Ascending aorta (tissue), 2 donors: Measurements from ENCODE around the gene SLC25A19. TPM values are rescaled to one million over a fixed set of nuclear protein-coding genes. Genes with fewer than 3 reads are reported as not detected.

Experiments
- DNase-seq, 2 donors: peaks; one replicate each; pipeline ENCODE4 v3.0.0-alpha.2; 2019; ENCODE audit warnings: low spot score in 2 of 2
- H3K27ac ChIP-seq, 2 donors: fragments of 200-600 bp; sonication (generic); one replicate each; pipeline ENCODE4 v1.5.1; 2016 to 2017; ENCODE audit warnings: mild to moderate bottlenecking in 1 of 2
- H3K27me3 ChIP-seq: fragments of 200-600 bp; sonication (generic); one replicate; pipeline ENCODE4 v1.5.1; 2017
- H3K36me3 ChIP-seq, 2 donors: fragments of 200-600 bp; sonication (generic); one replicate each; pipeline ENCODE4 v1.5.1; 2016
- H3K4me1 ChIP-seq, 2 donors: fragments of 200-600 bp; sonication (generic); one replicate each; pipeline ENCODE4 v1.5.1; 2016 to 2017; ENCODE audit warnings: mild to moderate bottlenecking in 1 of 2
- H3K4me3 ChIP-seq, 2 donors: fragments of 200-600 bp; sonication (generic); one replicate each; pipeline ENCODE4 v1.5.1; 2016 to 2017; ENCODE audit warnings: mild to moderate bottlenecking in 1 of 2
- H3K9me3 ChIP-seq, 2 donors: fragments of 200-600 bp; sonication (generic); one replicate each; pipeline ENCODE4 v1.5.1; 2016
- intact Hi-C: fragments of 100-400 bp; cut with DNase I; formaldehyde crosslinking; loops from one replicate; pipeline ENCODE4 v1.15.1; 2023
- total RNA-seq: library from RNA; depleted of rRNA; stranded (reverse); fragments of >200 nt; gene quantifications from one replicate; pipeline ENCODE4 v1.1.0, GENCODE V29; 2016
- TF ChIP-seq, protein P1 (sequence below), 3 experiments: fragments of 200-600 bp in 2 of 3; fragments of 450-650 bp in 1 of 3; sonication (generic) in 2 of 3; IDR thresholded peaks; one replicate each; pipeline ENCODE4 v1.5.1; 2016 to 2019; ENCODE audit warnings: antibody characterized with exemption in 3 of 3, mild to moderate bottlenecking in 1 of 3, moderate library complexity in 1 of 3

The SLC25A19 gene
- total RNA-seq, 1 donor from 2014 or later = 1.3 TPM

DNA sequence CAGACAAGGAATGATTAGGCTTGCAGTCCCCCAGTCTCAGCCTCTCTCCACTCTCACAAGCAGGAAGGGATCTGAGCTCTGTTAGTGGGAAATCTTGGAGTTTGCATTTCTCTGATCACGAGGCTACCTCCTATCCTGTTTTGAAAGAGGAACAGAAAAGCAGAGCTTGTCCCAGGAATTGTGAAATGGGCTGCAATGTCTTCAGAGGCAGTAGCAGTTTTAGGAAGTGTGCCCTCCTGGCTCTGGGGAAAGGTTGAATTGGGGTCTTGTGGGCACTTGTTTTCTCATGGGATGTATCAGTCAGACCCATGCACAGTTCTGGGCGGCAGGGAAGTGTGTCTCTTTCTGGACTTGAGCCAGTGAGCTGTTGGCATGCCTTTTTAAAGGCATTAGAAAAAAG, 60.9 kb downstream of the SLC25A19 start:
- intact Hi-C loops = no loop called here
- H3K9me3 ChIP-seq = no peaks in the 10 kb centered on the region
- no peaks in the 10 kb centered on the region for H3K27me3 ChIP-seq
- TF ChIP-seq, protein P1, sequence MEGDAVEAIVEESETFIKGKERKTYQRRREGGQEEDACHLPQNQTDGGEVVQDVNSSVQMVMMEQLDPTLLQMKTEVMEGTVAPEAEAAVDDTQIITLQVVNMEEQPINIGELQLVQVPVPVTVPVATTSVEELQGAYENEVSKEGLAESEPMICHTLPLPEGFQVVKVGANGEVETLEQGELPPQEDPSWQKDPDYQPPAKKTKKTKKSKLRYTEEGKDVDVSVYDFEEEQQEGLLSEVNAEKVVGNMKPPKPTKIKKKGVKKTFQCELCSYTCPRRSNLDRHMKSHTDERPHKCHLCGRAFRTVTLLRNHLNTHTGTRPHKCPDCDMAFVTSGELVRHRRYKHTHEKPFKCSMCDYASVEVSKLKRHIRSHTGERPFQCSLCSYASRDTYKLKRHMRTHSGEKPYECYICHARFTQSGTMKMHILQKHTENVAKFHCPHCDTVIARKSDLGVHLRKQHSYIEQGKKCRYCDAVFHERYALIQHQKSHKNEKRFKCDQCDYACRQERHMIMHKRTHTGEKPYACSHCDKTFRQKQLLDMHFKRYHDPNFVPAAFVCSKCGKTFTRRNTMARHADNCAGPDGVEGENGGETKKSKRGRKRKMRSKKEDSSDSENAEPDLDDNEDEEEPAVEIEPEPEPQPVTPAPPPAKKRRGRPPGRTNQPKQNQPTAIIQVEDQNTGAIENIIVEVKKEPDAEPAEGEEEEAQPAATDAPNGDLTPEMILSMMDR (IDR thresholded peaks at IDR 0.05) = no peak
- peak overlapping the region in 1 of 2 donors; percentile 19 for H3K27ac ChIP-seq
- no peak for DNase-seq
- H3K4me3 ChIP-seq = no peak overlapping the region
- no peaks in the 10 kb centered on the region for H3K4me1 ChIP-seq
- peaks cover 65 to 79% of the 10 kb centered on the region in 2 donors for H3K36me3 ChIP-seq

DNA sequence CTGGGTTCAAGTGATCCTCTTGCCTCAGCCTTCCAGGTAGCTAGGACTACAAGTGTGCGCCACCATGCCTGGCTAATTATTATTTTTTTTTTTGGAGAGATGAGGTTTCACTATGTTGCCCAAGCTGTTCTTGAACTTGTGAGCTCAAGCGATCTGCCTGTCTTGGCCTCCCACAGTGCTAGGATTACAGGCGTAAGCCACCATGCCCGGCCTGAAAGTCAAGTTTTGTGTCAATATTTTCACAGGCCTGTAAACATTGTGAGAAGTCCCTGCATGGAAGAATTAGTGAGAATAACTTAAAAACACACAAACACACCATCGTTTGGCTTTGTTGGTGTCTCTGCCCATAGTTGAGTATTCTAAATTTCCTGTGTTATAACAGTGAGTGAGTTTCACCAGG, 61.5 kb downstream of the SLC25A19 start:
- Histone ChIP-seq H3K4me1 (no peaks in the 10 kb centered on the region), H3K27ac (no peak overlapping the region), H3K9me3 (no peaks in the 10 kb centered on the region), H3K36me3 (peaks cover 61 to 74% of the 10 kb centered on the region in 2 donors), H3K27me3 (no peaks in the 10 kb centered on the region), H3K4me3 (no peak overlapping the region)
- TF ChIP-seq, protein P1 (IDR thresholded peaks at IDR 0.05) = no peak
- DNase-seq = no peak
- intact Hi-C loops = no loop called here

DNA sequence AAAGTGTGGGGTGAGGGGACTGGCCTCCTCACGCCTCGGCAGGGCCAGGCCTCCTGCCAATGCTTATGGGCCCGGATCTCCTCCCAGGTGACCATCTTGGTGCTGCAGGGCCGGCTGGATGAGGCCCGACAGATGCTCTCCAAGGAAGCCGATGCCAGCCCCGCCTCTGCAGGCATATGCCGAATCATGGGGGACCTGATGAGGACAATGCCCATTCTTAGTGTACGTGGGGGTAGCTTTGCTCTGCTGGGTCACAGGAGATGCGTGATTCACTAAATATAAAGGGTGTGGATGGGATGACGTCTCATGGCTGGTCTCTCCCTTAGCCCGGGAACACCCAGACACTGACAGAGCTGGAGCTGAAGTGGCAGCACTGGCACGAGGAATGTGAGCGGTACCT, 64.2 kb downstream of the SLC25A19 start:
- H3K36me3 ChIP-seq = peaks cover 41 to 65% of the 10 kb centered on the region in 2 donors
- intact Hi-C loops = no loop called here
- H3K4me3 ChIP-seq = no peak overlapping the region
- no peaks in the 10 kb centered on the region for H3K9me3 ChIP-seq
- DNase-seq = no peak
- no peaks in the 10 kb centered on the region for H3K4me1 ChIP-seq
- TF ChIP-seq, protein P1 (IDR thresholded peaks at IDR 0.05) = no peak
- no peak overlapping the region for H3K27ac ChIP-seq
- H3K27me3 ChIP-seq = no peaks in the 10 kb centered on the region

Other genes with a start within 250 kb of the SLC25A19 start
- 133 TPM for gene ATP5PD, start 242.5 kb downstream of the SLC25A19 start, total RNA-seq
- gene KCTD2, start 242.2 kb downstream of the SLC25A19 start, total RNA-seq = 31.4 TPM
- gene SLC16A5, start 201.5 kb downstream of the SLC25A19 start, total RNA-seq = 101 TPM
- gene ARMC7, start 179.5 kb downstream of the SLC25A19 start, total RNA-seq = 1.4 TPM
- 18.3 TPM for gene NT5C, start 157.7 kb downstream of the SLC25A19 start, total RNA-seq
- gene JPT1, start 134.9 kb downstream of the SLC25A19 start, total RNA-seq = 23.0 TPM
- 23.9 TPM for gene SUMO2, start 106.5 kb downstream of the SLC25A19 start, total RNA-seq
- gene NUP85, start 83.8 kb downstream of the SLC25A19 start, total RNA-seq = 38.1 TPM
- gene GGA3, start 27.8 kb downstream of the SLC25A19 start, total RNA-seq = 84.6 TPM
- gene MRPS7, start 27.6 kb downstream of the SLC25A19 start, total RNA-seq = 24.1 TPM
- 32.4 TPM for gene MIF4GD, start 18.2 kb downstream of the SLC25A19 start, total RNA-seq
- 65.7 TPM for gene GRB2, start 116.2 kb upstream of the SLC25A19 start, total RNA-seq
- gene TMEM94, start 167.2 kb upstream of the SLC25A19 start, total RNA-seq = 125 TPM
- gene CASKIN2, start 226.1 kb upstream of the SLC25A19 start, total RNA-seq = 112 TPM
- gene TSEN54, start 227.1 kb upstream of the SLC25A19 start, total RNA-seq = 92.7 TPM
- 41.8 TPM for gene LLGL2, start 236.3 kb upstream of the SLC25A19 start, total RNA-seq